Measurements from ENCODE around the gene SEC24C. TPM values are rescaled to one million over a fixed set of nuclear protein-coding genes. Genes with fewer than 3 reads are reported as not detected.

Gene SEC24C
- total and polyA plus RNA-seq, 2 of the 13 experiments (the other 11 are each of a cell fraction or from before 2014, with no cell fraction given): 63.1 to 66.4 TPM

DNA sequence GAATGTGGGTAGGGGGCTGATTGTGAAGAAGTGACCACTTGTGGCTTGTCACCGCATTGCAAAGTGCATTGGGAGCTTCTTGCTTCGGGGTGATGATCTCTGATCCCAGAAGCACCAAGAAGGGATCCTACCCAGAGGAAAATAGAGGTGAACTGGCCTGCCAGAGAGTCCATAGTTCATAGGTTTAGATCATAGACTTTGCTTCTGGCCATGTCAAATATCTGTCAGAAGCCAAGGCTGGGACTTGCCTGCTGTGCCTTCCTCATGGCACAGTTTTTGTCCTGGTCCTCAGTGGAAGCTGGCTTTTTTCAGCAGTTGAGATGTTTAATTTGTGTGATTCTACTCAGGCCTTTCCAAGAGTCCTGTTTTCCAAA is 42.3 kb downstream of the SEC24C start (continued):
- TF ChIP-seq, protein P1, sequence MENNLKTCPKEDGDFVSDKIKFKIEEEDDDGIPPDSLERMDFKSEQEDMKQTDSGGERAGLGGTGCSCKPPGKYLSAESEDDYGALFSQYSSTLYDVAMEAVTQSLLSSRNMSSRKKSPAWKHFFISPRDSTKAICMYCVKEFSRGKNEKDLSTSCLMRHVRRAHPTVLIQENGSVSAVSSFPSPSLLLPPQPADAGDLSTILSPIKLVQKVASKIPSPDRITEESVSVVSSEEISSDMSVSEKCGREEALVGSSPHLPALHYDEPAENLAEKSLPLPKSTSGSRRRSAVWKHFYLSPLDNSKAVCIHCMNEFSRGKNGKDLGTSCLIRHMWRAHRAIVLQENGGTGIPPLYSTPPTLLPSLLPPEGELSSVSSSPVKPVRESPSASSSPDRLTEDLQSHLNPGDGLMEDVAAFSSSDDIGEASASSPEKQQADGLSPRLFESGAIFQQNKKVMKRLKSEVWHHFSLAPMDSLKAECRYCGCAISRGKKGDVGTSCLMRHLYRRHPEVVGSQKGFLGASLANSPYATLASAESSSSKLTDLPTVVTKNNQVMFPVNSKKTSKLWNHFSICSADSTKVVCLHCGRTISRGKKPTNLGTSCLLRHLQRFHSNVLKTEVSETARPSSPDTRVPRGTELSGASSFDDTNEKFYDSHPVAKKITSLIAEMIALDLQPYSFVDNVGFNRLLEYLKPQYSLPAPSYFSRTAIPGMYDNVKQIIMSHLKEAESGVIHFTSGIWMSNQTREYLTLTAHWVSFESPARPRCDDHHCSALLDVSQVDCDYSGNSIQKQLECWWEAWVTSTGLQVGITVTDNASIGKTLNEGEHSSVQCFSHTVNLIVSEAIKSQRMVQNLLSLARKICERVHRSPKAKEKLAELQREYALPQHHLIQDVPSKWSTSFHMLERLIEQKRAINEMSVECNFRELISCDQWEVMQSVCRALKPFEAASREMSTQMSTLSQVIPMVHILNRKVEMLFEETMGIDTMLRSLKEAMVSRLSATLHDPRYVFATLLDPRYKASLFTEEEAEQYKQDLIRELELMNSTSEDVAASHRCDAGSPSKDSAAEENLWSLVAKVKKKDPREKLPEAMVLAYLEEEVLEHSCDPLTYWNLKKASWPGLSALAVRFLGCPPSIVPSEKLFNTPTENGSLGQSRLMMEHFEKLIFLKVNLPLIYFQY (CRISPR knock-in tag; IDR thresholded peaks at IDR 0.05; ENCODE audit: borderline replicate concordance): no peak
- TF ChIP-seq, protein P2, sequence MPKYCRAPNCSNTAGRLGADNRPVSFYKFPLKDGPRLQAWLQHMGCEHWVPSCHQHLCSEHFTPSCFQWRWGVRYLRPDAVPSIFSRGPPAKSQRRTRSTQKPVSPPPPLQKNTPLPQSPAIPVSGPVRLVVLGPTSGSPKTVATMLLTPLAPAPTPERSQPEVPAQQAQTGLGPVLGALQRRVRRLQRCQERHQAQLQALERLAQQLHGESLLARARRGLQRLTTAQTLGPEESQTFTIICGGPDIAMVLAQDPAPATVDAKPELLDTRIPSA (CRISPR knock-in tag; IDR thresholded peaks at IDR 0.05; ENCODE audit: borderline replicate concordance): no peak
- TF ChIP-seq, protein P3, sequence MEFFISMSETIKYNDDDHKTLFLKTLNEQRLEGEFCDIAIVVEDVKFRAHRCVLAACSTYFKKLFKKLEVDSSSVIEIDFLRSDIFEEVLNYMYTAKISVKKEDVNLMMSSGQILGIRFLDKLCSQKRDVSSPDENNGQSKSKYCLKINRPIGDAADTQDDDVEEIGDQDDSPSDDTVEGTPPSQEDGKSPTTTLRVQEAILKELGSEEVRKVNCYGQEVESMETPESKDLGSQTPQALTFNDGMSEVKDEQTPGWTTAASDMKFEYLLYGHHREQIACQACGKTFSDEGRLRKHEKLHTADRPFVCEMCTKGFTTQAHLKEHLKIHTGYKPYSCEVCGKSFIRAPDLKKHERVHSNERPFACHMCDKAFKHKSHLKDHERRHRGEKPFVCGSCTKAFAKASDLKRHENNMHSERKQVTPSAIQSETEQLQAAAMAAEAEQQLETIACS (CRISPR knock-in tag; IDR thresholded peaks at IDR 0.05): no peak; the same call in none of the 2 replicates
- no peak for TF ChIP-seq NBN (conservative IDR thresholded peaks at IDR 0.05)
- TF ChIP-seq, protein P4, sequence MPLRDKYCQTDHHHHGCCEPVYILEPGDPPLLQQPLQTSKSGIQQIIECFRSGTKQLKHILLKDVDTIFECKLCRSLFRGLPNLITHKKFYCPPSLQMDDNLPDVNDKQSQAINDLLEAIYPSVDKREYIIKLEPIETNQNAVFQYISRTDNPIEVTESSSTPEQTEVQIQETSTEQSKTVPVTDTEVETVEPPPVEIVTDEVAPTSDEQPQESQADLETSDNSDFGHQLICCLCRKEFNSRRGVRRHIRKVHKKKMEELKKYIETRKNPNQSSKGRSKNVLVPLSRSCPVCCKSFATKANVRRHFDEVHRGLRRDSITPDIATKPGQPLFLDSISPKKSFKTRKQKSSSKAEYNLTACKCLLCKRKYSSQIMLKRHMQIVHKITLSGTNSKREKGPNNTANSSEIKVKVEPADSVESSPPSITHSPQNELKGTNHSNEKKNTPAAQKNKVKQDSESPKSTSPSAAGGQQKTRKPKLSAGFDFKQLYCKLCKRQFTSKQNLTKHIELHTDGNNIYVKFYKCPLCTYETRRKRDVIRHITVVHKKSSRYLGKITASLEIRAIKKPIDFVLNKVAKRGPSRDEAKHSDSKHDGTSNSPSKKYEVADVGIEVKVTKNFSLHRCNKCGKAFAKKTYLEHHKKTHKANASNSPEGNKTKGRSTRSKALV (CRISPR knock-in tag; IDR thresholded peaks at IDR 0.05): no peak
- 0 out of 2 replicates have a peak, but pooled peaks have one; percentile 8 for TF ChIP-seq ZNF772 (CRISPR knock-in tag; IDR thresholded peaks at IDR 0.05)
- 0 out of 2 replicates have a peak, but pooled peaks have one; percentile 34 for TF ChIP-seq PHF21A (CRISPR knock-in tag; IDR thresholded peaks at IDR 0.05)
- TF ChIP-seq ZNF790 (CRISPR knock-in tag; IDR thresholded peaks at IDR 0.05; ENCODE audit: borderline replicate concordance): 0 out of 2 replicates have a peak, but pooled peaks have one; percentile 14
- peak; percentile 74 for TF ChIP-seq NCOR1 (IDR thresholded peaks at IDR 0.05; ENCODE audit: borderline replicate concordance, low read length)
- peak; percentile 28; the same call in 1 of the 2 replicates for TF ChIP-seq SIN3A (IDR thresholded peaks at IDR 0.05; ENCODE audit: borderline replicate concordance, low read depth, low read length)
- TF ChIP-seq, protein P5, sequence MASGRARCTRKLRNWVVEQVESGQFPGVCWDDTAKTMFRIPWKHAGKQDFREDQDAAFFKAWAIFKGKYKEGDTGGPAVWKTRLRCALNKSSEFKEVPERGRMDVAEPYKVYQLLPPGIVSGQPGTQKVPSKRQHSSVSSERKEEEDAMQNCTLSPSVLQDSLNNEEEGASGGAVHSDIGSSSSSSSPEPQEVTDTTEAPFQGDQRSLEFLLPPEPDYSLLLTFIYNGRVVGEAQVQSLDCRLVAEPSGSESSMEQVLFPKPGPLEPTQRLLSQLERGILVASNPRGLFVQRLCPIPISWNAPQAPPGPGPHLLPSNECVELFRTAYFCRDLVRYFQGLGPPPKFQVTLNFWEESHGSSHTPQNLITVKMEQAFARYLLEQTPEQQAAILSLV (CRISPR knock-in tag; IDR thresholded peaks at IDR 0.05; ENCODE audit: borderline replicate concordance): no peak
- TF ChIP-seq, protein P6, sequence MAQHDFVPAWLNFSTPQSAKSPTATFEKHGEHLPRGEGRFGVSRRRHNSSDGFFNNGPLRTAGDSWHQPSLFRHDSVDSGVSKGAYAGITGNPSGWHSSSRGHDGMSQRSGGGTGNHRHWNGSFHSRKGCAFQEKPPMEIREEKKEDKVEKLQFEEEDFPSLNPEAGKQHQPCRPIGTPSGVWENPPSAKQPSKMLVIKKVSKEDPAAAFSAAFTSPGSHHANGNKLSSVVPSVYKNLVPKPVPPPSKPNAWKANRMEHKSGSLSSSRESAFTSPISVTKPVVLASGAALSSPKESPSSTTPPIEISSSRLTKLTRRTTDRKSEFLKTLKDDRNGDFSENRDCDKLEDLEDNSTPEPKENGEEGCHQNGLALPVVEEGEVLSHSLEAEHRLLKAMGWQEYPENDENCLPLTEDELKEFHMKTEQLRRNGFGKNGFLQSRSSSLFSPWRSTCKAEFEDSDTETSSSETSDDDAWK (CRISPR knock-in tag; IDR thresholded peaks at IDR 0.05): no peak
- TF ChIP-seq, protein P7, sequence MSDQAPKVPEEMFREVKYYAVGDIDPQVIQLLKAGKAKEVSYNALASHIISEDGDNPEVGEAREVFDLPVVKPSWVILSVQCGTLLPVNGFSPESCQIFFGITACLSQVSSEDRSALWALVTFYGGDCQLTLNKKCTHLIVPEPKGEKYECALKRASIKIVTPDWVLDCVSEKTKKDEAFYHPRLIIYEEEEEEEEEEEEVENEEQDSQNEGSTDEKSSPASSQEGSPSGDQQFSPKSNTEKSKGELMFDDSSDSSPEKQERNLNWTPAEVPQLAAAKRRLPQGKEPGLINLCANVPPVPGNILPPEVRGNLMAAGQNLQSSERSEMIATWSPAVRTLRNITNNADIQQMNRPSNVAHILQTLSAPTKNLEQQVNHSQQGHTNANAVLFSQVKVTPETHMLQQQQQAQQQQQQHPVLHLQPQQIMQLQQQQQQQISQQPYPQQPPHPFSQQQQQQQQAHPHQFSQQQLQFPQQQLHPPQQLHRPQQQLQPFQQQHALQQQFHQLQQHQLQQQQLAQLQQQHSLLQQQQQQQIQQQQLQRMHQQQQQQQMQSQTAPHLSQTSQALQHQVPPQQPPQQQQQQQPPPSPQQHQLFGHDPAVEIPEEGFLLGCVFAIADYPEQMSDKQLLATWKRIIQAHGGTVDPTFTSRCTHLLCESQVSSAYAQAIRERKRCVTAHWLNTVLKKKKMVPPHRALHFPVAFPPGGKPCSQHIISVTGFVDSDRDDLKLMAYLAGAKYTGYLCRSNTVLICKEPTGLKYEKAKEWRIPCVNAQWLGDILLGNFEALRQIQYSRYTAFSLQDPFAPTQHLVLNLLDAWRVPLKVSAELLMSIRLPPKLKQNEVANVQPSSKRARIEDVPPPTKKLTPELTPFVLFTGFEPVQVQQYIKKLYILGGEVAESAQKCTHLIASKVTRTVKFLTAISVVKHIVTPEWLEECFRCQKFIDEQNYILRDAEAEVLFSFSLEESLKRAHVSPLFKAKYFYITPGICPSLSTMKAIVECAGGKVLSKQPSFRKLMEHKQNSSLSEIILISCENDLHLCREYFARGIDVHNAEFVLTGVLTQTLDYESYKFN (CRISPR knock-in tag; conservative IDR thresholded peaks at IDR 0.05): 0 out of 2 replicates have a peak, but pooled peaks have one; percentile 6

Measured in HepG2 (cell line).